MCF 10A (cell line): ENCODE data around the gene GNAO1. TPM values are rescaled to one million over a fixed set of nuclear protein-coding genes. Genes with fewer than 3 reads are reported as not detected.

Experiments
- BruUV-seq: library from RNA; stranded (reverse); fragments of 400-500 nt; replicated peaks from 2 replicates; lab custom pipeline; 2021; lab: Mats Ljungman, UMichigan
- CTCF ChIA-PET: fragments of 300-600 bp; sonication (Branson Sonifier 250); formaldehyde crosslinking; extraction: SDS; loops from one replicate; lab custom pipeline; 2021; ENCODE audit warnings: antibody characterized with exemption, inconsistent platforms; lab: Yijun Ruan, JAX
- POLR2A ChIA-PET: fragments of 300-600, 350-650 bp; sonication (Branson Sonifier 250); formaldehyde crosslinking; extraction: SDS; loops from one replicate; lab custom pipeline; 2020; ENCODE audit warnings: antibody characterized with exemption, inconsistent platforms; lab: Yijun Ruan, JAX
- DNase-seq: peaks from one replicate; pipeline ENCODE4 v3.0.0-alpha.2; 2018; ENCODE audit not compliant: unreplicated experiment
- H3K27ac Mint-ChIP-seq: one replicate; pipeline ENCODE4 v1.8.0; 2022; ENCODE audit warnings: mild to moderate bottlenecking, low read depth, mixed read lengths; ENCODE audit not compliant: unreplicated experiment
- H3K27me3 Mint-ChIP-seq: one replicate; pipeline ENCODE4 v1.8.0; 2022; ENCODE audit warnings: mixed read lengths; ENCODE audit not compliant: insufficient read depth, unreplicated experiment
- H3K36me3 Mint-ChIP-seq: one replicate; pipeline ENCODE4 v1.8.0; 2022; ENCODE audit warnings: mild to moderate bottlenecking, moderate library complexity, mixed read lengths; ENCODE audit not compliant: insufficient read depth, unreplicated experiment
- H3K4me1 Mint-ChIP-seq: one replicate; pipeline ENCODE4 v1.8.0; 2022; ENCODE audit warnings: mixed read lengths; ENCODE audit not compliant: insufficient read depth, unreplicated experiment
- H3K4me3 Mint-ChIP-seq: one replicate; pipeline ENCODE4 v1.8.0; 2022; ENCODE audit warnings: mild to moderate bottlenecking, moderate library complexity, mixed read lengths; ENCODE audit not compliant: unreplicated experiment
- H3K9me3 Mint-ChIP-seq: one replicate; pipeline ENCODE4 v1.8.0; 2022; ENCODE audit warnings: mixed read lengths; ENCODE audit not compliant: unreplicated experiment
- CTCF ChIP-seq: fragments of 200-600 bp; IDR thresholded peaks from one replicate; pipeline ENCODE4 v1.8.0; 2022; ENCODE audit warnings: antibody characterized with exemption, mild to moderate bottlenecking; ENCODE audit not compliant: unreplicated experiment
- intact Hi-C: fragments of 100-400 bp; cut with micrococcal nuclease; formaldehyde crosslinking; loops from 2 replicates; pipeline ENCODE4 v1.14.1; 2022
- total RNA-seq: library from RNA; stranded (reverse); gene quantifications from 2 replicates; pipeline ENCODE4 v1.2.3, GENCODE V29; 2022

The GNAO1 gene
- total RNA-seq, 1 experiment from 2014 or later: 0.44 TPM

- H3K9me3 Mint-ChIP-seq: no peaks in the 10 kb centered on the region
- H3K36me3 Mint-ChIP-seq: no peaks in the 10 kb centered on the region
- intact Hi-C loops: loop anchor here (1.0 kb wide), 2 partner anchors 240 to 337 kb away; no protein-coding TSS in a partner anchor
- H3K4me3 Mint-ChIP-seq: no peak overlapping the region
- BruUV-seq: no TSS peak
- H3K4me1 Mint-ChIP-seq: no peaks in the 10 kb centered on the region
- TF ChIP-seq CTCF: peak; percentile 29
- peaks cover 37% of the 10 kb centered on the region for H3K27me3 Mint-ChIP-seq
- H3K27ac Mint-ChIP-seq: no peak overlapping the region
- POLR2A ChIA-PET: interaction anchor here (0.6 kb wide), 1 partner anchor 208 kb away, joined by 3 read pairs; no protein-coding TSS in a partner anchor
- peak; percentile 31 for DNase-seq
- CTCF ChIA-PET: interaction anchor here (0.6 to 1.9 kb wide), 17 partner anchors 10 to 618 kb away, joined by 3 to 7 read pairs (median 3); no protein-coding TSS in a partner anchor
Measured at GRCh38 chr16:56281249-56281805, 90.0 kb downstream of the GNAO1 start.

- BruUV-seq: no TSS peak
- TF ChIP-seq CTCF: no peak
- intact Hi-C loops: no loop called here
- CTCF ChIA-PET: interaction anchor here (1.4 kb wide), 1 partner anchor 315 kb away, joined by 4 read pairs; no protein-coding TSS in a partner anchor
- Mint-ChIP-seq H3K27ac (no peak overlapping the region), H3K9me3 (no peaks in the 10 kb centered on the region), H3K4me1 (no peaks in the 10 kb centered on the region), H3K4me3 (no peak overlapping the region), H3K36me3 (no peaks in the 10 kb centered on the region), H3K27me3 (peaks cover 28% of the 10 kb centered on the region)
- no peak for DNase-seq
- POLR2A ChIA-PET: no interaction called here
Measured at GRCh38 chr16:56282451-56282850, 91.2 kb downstream of the GNAO1 start.

GRCh38 chr16:56284521-56284920 lies 93.2 kb downstream of the GNAO1 start:
- TF ChIP-seq CTCF: no peak
- DNase-seq: no peak
- H3K9me3 Mint-ChIP-seq: no peaks in the 10 kb centered on the region
- BruUV-seq: no TSS peak
- intact Hi-C loops: no loop called here
- H3K36me3 Mint-ChIP-seq: no peaks in the 10 kb centered on the region
- H3K27ac Mint-ChIP-seq: no peak overlapping the region
- POLR2A ChIA-PET: no interaction called here
- H3K4me1 Mint-ChIP-seq: no peaks in the 10 kb centered on the region
- peaks cover 23% of the 10 kb centered on the region for H3K27me3 Mint-ChIP-seq
- CTCF ChIA-PET: no interaction called here
- H3K4me3 Mint-ChIP-seq: no peak overlapping the region

GRCh38 chr16:56286809-56287208 lies 95.5 kb downstream of the GNAO1 start:
- BruUV-seq: no TSS peak
- Mint-ChIP-seq H3K4me1 (no peaks in the 10 kb centered on the region), H3K27me3 (peaks cover 11% of the 10 kb centered on the region), H3K36me3 (no peaks in the 10 kb centered on the region), H3K9me3 (no peaks in the 10 kb centered on the region), H3K27ac (no peak overlapping the region), H3K4me3 (no peak overlapping the region)
- DNase-seq: peak; percentile 21
- ChIA-PET CTCF (interaction anchor here (1.1 to 1.4 kb wide), 3 partner anchors 8 to 32 kb away, joined by 3 read pairs; no protein-coding TSS in a partner anchor), POLR2A (no interaction called here)
- TF ChIP-seq CTCF: no peak
- intact Hi-C loops: no loop called here
